SKM-1 (cell line): Measurements from ENCODE around the gene GLYR1.
A peak's percentile ranks its signal among the peaks of the same experiment; 100 is the strongest.

ENCODE experiments used
- DNase-seq: peaks from one replicate; lab custom pipeline; 2025; ENCODE audit not compliant: unreplicated experiment; lab: John Stamatoyannopoulos, UW

The GLYR1 gene

DNA sequence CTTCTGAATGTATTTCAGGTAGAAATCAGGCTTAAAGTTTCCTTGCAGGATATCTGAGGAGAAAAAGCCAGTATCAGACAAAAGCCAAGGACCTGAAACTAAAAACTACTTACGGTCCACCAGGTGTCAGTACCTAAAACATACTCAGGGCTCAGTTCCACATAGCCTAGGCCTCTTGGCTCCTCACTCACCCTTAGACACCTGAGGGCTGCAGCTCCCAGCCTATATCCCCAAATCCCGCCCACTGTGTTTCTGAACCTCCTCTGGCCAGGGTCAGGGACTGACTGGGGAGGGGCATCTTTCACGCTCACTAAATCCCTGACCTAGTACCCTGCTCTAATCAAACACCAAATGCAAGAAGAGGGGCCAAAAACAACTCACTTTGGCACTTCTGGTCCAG is 35.8 kb downstream of the GLYR1 start:
- DNase-seq: no peak

DNA sequence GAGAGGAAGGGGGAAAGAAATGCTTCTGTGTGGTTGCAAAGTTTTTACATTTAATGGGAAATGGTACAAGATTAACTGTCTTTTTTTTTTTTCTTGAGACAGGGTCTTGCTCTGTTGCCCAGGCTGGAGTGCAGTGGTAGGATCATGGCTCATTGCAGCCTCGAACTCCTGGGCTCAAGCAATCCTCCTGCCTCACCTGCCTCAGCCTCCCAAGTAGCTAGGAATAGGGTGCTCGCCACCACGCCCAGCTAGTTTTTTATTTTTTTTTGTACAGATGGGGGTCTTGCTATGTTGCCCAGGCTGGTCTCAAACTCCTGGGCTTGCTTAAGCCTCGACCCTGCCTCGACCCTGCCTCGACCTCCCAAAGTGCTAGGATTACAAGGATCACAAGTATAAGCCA is 40.8 kb downstream of the GLYR1 start:
- DNase-seq: no peak

DNA sequence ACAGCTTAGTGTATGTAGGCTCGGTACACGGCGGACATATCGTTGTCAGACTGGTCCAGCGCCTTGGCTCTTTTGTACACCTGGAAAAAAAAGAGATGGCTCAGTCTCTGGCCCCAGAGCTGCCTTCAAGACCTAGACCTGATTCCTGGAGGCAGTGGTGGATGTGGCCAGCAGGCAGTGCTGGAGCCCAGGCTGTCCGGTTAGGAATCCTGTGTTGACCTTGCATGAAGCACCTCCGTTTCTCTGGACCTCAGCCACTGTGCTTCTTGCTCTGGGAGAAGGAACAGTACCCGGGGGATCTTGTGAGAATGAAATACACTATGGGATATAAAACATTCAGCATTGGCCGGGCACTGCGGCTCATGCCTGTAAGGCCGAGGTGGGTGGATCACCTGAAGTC is 41.9 kb downstream of the GLYR1 start:
- no peak for DNase-seq

DNA sequence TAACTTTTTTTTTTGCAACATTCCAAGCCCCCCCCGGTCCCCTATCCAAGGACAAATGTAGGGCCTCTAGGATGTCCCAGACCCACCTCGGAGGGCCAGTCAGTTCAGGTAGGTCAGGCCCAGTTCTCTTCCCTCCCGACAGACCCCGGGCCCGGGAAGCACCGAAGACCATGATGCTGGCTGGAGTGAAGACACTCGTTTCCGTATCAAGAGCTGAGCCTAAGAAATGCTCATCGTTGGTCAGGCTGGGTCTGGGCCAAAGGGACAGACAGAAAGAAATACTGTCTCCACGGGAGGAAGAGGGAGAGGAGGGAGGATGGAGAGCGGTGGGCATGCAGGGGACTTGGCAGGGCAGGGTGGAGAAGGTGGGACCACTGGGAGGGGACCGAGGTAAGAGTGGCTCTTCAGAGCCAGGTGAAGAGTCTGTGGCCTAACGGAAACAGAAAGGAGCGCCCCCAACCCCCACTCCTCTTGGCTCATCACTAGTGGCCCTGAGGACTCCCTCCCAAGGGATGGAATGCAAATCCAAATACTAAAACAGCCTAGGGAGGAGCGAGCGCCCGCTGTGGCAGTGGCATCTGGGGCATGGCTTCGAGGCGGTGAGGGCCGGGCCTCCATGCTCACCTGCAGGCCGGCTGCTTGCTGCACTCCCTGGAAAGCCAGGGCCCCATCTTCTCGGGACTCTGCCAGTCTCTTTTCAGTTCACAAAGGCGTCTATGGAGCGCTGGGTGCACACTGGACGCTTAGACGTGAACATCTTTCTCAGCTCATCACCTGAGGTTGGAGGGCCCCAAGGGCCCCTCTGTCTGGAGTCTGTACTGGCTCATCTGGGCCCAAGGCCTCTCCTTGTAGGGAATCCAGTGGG is 43.0 kb downstream of the GLYR1 start:
- DNase-seq: no peak

DNA sequence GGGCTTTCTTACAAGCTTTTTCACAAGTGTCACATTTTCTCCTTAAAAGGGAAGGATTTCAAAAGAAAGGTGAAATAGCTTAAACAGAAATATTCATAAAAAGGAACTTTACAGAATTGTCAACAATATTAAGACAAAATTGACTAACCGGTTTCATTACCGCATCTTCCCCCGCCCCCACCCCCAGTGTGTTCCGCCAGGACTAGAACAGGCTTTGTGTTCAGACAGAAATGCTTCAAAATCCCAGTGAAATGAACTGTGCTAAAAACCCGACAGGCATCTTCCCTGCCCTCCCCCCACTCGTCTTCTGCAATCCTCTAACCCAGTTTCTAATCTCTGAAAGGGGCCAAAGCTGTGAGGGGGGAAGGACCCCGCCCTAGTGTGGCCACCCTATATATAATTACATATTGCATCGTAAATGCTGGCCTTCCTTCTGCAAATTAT is 43.7 kb downstream of the GLYR1 start:
- no peak for DNase-seq

DNA sequence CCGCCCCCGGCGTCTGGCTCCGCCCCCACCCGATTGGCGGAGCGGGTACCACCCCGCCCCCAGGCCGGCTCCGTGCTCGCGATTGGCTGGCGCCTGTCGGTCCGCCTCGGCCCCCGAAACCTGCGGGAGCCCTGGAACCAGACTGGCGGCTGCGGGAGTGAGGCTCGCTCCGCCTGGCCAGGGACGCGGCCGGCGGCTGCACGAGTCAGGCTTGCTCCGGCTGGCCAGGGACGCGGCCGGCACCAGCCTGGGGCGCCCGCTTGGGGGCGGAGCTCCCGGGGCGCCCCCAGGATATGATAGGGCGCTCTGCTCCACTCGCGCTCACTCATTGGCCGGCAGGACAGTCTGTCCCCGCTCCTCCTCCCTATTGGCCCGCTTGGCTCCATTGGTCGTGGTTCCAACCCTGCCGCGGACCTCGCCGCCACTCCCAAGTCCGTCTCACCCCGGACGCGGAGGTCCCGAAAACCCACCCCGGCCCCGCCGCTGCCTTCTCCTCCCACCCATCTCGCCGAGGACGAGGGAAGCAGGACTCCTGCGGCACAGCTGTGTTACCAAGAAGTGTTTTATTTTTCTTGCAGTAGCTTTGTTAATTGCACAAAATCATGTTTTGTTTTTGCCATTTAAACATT is 44.3 kb downstream of the GLYR1 start:
- peak; percentile 85 for DNase-seq

DNA sequence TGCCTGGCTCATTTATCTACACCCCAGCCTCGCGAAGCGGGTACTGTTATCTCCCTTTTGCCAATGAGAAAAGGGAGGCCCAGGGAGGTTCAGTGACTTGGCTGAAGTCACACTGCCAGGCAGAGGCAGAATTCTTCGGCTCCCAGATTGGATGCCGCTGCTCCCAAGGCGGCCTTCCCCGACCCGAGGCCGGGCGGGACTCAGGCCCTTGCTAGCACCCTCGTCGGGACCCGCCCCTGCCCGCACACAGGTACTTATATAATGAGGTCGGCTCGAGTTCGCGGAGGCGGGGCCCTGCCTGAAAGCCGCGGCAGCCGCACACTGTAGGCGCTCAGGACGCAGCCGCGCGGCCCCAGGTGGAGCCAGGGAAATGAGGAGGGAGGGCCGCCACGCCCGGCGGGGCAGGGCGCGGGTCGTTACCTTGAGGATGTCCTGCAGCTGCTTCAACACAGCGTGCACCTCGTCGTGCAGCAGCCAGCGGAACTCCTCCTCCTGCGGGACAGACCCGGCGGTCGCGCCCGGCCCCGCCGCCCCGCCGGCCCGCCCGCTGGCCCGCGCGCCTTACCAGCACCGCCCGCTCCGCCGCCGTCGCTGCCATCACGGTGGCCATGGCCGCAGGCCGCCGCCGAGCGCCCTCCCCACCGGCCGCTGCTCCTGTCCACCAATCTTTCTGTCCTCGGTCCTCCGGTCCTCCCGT is 45.0 kb downstream of the GLYR1 start, which contains the start of gene ROGDI:
ROGDI (minus strand) TSS at position 672 of the 697 bp plus-strand sequence; CDS start at position 610, 62 bp downstream.
- peak; percentile 38 for DNase-seq

DNA sequence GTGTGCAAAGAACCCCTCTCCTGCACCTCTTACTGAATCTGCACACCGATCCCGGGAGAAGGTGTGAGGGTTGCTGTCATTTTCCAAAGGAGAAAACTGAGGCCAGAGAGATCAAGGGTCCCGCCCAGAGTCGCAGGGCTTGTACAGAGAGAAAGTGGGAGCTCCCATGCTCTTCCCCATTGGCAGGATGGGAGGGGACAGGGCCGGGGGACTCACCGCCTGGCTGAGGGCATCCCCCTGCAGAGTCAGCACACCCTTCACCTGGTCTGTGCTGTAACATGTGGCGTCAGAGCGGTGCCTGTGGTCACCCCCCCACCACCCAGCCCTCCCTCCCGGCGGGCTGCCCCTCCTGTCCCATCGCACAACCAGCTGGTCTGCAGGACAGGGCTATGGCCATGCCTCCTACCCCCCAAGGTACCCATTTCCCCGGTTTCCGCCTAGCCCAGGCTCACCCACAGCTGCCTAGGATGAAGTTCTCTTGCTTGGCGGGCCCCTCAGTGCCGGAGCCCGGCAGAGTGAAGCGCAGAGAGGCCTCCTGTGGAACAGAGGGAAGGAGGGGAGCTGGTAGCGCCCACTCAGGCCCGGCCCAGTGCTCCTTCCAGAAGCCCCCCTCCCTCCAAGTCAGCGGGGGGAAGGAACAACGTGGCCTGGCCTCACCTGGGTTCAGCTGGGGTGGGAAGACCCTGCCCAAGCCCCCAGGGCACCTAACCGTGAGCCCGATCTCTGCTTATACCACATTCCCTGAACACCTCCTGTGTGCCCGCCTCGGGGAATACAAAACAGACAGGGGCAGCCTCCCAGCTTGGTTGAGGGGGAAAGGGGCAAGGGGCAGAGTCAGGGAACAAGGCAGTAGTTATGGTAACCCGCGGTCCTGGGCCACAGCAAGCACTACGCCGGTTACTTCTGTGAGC is 45.8 kb downstream of the GLYR1 start:
- no peak for DNase-seq

DNA sequence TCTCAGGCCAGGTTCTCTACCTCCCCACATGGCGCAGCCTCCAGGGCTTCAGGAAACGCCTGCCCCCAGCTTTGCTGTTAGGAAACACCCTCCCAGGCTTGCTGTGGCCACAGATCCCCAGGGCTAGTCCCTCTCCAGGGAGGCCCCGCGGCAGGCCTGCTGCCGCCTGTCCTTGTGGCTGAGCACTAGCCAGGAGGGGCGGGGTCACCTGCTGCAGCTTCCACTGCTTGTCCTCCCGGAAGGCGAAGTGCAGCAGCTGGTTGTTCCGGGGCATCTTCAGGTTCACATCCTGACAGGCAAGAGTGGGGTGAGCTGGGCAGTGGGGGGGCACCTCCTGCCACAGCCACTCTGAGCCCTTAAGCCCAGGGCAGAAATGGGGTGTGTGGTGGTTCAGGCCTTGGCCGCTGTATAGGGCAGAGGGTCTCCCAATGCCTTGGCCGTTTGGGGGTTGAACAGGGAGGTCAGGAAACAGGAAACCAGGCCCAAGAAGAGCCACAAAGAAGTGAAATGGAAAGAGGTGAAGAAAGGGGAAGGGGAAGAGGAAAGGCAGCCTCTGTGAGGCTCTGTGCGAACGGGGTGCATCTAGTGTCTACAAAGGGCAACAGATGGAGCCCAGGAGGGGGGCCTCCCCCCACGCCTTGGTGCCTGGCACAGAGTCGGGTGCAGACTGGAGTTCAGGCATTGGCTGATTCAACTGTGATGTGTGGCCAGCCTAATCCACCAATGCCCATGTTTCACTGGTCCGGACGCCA is 46.6 kb downstream of the GLYR1 start:
- DNase-seq: peak; percentile 78

DNA sequence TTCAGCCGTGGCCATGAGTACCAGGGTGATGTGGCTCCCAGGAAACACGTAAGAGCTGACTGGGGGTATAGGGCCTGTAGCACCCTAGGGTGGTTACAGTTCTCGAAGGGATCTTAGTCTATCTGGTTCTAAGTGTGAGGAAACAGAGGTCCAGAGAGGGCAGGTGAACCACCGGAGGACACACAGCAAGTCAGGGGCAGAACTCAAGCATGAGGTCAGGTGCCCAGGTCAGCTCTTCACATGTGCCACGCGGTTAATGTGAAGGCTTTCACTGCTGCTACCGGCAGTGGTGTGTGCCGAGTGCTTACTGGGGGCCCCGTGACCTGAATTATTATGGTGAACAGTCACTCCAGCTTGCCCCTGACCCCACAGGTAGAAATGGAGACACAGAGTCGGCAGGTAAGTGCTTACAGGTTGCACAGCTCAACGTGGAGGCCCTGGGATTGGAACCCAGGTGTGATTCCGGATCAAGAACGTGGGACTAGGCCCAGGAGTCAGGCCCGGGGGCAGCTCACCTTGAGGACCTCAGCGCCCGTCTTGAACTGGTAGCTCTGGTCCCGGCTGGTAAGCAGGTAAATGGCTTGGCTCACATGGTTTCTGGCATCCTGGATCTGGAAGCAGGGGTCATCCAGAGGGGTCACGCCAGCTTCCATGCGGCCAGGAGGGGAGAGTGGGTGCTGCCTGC is 47.8 kb downstream of the GLYR1 start:
- no peak for DNase-seq

DNA sequence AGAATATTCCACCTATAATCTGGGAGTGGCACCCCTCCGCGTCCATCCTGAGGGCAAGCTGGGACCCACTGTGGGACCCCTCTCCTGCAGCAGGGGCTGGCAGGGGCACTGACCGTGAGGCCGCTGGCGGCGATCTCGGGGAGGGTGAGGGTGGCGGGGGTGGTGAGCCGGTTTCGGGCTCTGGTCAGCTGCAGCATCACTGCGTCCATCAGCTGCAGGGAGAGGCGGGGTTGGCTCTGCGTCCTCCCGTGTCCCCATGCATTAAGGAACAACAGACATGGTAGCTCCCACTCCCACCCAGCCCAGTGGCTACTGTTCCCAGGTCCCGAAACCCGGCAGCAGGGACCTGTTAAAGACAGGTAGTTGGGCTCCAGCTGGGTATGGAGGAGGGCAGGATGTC is 48.6 kb downstream of the GLYR1 start:
- DNase-seq: no peak

DNA sequence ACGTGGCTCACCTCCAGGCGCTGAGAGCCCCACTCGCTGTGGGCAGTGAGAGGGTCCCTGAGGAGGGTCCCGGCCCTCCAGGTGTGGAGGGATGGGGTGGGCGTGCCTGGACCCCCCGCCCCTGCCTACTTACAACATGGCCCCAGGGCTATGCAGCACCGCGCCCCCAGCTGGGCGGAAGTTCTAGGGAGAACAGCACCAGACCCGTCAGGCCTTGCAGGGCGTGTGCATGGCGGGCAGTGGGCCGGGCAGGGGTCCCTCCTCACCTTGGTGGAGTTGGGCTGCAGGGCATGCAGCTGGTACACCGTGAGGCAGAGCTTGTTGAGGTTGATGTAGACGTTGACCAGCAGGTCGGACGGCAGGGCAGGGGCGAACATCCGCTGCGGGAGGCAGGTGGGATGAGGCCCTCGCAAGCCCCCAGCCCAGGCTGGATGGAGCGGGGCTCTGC is 49.3 kb downstream of the GLYR1 start:
- no peak for DNase-seq

DNA sequence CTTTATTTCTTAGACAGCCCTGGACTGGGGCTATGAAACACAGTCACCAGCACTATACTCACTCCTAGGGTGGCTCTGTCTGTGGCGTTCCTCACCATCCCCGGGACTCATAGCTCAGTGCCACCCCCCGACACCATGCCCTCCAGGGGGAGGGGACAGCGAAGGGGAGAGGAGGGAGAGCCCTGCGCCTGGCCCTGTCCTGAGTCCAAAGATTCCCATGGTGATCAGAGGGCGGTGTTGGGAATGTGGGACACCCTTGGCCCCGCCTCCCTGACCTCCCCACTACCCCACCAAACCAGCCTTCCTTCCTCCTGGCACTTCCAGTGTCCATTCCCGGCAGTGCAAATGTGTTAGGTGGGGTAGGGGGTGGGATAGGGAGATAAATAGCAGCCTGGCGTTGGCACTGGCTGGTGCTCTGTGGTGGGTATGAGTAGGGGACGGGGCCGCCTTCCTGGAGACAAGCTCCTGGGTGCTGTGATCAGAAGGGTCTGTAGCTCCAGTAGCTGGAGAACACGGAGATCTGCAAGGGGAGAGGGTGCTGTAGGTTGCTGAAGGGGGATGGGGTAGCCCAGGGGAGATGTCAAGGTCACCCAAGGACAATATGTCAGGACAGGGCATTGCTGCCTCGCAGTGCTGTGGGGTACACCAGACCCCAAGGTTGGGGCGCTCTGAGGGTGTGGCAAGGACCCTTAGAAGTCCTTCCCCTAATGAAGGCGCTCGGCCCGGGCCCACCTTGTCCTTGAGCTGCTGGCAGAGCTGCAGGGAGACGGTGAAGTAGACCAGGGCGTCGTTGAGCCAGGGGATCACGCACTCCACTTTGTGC is 49.9 kb downstream of the GLYR1 start:
- no peak for DNase-seq

DNA sequence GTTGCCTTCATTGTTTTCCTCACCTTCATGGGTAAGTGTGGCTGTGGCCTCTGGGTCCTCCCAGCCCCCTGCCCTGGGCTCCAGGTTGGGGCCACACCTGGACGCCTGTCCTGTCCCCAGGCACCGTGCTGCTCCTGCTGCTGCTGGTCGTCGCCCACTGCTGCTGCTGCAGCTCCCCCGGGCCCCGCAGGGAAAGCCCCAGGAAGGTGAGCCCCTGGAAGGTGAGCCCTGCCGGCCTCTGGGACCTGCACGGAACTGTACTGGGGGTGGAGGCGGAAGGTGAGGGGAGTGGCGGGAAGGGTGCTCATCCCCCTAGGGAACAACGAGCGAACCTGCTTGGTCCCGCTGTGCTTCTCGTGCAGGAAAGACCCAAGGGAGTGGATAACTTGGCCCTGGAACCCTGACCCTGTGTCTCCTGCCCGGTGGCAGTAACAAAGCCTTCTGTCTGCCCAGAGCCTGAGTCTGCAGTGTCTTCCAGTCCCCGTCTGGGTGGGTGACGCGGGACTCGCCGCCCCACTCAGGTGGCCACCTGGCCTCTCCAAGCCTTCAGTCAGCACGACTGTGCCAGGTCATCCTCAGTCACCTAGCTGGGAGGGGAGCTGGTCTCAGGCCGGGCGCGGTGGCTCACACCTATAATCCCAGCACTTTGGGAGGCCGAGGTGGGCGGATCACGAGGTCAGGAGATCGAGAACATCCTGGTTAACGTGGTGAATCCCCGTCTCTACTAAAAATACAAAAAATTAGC is 51.1 kb downstream of the GLYR1 start:
- DNase-seq: no peak

DNA sequence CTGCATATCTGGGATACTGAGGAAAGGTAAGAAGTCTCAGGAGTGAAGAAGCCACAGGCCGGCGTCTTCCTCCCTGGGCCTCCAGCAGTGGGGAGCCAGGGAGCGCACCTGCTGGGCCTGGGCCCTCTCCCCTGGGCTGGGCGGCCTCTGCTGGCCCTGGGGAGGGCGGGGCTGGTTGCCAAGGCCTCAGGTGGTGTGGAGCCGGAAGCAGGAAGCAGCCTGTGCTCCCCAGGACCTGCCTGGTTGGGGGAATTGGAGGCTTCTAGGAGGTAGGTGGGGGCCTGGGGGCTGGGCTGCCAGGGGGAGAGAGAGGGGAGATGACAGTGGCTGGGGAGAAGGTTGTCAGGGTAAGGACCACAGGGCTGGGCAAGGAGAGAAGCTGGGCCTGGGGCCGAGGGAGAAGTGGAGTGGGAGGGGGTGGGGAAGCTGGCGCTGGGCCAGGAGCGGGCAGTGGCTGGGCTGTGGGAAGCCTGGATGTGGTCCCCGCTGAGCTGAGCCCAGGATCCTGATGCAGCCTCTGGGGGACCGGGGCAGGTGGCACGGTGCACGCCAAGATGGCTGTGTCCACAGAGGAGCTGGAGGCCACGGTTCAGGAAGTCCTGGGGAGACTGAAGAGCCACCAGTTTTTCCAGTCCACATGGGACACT is 51.8 kb downstream of the GLYR1 start, which contains the start of gene SMIM22:
SMIM22 (plus strand) TSS at position 189 of the 647 bp plus-strand sequence; CDS start at position 555, 366 bp downstream.
- no peak for DNase-seq

DNA sequence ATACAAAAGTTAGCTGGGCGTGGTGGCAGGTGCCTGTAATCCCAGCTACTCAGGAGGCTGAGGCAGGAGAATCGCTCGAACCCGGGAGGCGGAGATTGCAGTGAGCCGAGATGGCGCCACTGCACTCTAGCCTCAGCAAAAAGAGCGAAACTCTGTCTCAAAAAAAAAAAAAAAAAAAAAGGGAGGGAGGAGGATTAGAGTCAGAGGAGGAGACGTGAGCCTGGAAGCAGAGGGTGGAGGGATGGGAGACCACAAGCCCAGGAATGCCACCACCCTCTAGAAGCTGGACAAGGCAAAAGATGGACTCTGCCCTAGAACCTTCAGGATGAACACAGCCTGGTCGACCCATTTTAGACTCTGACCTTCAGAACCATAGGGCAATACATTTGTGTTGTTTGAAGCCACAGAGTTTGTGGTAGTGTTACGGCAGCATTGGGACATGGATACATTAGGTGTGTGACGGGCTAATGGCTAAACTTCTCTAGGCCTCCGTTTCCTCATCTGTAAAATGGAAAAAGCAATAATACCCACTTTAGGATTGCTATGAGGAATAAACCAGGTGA is 54.1 kb downstream of the GLYR1 start:
- DNase-seq: no peak

DNA sequence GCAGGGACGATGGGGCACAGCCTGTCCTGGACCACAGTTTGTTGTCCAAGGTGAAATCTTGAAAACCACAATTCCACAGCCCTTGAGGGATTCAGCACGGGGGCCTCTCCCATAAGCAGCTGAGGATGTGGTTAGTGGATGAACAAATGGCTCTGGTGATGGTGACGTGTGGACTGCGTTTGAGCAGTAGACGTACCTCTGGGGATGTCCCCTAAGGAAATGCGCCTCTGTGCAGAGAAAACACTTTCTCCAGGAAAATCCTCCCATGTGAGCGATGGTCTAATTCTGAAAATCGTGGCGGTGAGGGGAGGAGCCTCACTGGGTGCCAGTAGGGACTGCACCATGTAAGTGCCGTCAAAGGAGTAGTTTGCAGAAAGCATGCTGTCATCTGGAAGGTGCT is 56.2 kb downstream of the GLYR1 start:
- DNase-seq: no peak
